GM21619 (cell line): ENCODE results near the gene EIPR1.
"Not testable (repeated sequence)": the region's sequence is repeated elsewhere in the genome, so short reads cannot be mapped to it uniquely, and the experiment has no call there.

Experiments used
- ATAC-seq: cut with Tn5 transposase; IDR thresholded peaks from one replicate; pipeline ENCODE4 v1.9.1; 2021; ENCODE audit not compliant: unreplicated experiment

The EIPR1 gene

DNA sequence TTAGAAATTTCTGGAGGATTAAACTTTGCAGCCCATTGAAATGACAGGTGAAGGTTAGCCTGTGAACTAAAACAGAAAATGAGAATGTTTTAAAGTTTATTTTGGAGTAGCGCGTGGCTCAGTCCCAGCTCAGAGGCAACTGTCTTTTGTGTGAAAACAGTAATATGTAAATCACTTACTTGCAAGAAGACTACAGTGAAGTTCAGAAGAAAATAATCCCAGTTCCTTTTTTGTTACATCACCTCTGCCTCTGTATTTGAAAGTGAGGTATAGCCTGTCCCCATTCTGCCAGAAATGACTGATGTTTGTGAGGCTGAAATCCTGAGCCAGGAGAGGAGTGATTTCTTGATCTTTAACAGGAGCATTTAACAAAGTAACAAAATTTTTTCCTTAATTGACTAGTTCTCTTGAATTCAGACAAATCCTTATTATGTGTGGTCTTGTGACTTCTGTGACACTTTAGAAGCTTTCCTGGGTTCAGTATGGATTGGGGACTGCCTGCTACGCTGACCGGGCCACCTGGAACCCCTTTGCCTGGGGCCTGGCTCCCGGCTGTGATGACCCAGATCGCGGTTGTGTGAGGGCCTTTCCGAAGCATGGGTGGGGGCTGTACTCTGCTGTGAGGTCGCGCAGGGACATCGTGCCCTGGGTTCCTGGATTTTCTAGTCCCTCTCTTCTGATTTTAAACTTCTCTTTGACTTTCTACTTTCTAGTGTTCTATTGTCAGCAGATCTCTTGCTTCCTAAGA is 26.1 kb upstream of the EIPR1 start:
- ATAC-seq, result peak; percentile 100

- ATAC-seq, result no peak
These were observed 22.2 kb upstream of the EIPR1 start for GRCh38 chr2:3399829-3400228.

DNA sequence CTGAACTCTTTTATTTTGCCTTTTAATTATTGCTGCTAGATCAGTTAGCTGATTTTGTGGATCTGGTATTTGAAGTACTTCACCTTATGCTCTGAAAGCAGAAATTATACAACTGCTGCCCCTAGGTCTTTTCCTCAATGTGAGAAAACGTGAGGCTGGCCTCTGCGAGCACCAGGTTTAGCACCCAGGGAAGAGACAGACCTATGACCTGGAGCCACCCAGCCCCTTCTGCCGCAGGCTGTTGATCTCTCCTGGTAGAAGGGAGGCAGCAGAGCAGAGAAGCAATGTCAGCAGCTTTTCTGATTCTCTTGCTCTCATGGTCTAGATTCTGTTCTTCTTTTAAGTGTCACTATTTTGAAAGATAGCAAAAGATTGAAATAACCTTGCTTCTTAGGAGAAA is 21.8 kb upstream of the EIPR1 start:
- ATAC-seq, result no peak

GRCh38 chr2:3398857-3399256 is 21.2 kb upstream of the EIPR1 start:
- no peak for ATAC-seq

- ATAC-seq, result peak; percentile 75
These were observed 19.4 kb upstream of the EIPR1 start for GRCh38 chr2:3396920-3397559.

- no peak for ATAC-seq
These were observed 14.6 kb upstream of the EIPR1 start for GRCh38 chr2:3392216-3392615.

DNA sequence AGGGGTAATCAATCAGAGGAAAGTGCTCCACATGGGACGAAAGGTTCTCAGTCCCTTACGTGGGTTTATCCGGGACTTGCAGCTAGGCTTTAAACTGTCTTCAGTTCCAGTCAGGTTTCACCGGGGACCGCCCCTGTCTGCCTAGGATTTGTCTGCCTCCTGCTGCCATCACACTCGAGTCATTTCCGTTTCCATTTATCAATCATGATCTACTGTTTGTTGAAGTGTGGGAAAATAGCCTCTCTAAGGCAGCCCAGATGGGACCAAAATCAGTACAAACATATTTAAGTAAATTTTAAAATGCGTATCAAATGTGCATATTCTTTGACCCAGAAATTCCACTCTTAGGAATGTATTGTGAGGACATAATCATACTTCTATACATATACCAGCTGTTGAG is 12.4 kb upstream of the EIPR1 start:
- ATAC-seq, result no peak

DNA sequence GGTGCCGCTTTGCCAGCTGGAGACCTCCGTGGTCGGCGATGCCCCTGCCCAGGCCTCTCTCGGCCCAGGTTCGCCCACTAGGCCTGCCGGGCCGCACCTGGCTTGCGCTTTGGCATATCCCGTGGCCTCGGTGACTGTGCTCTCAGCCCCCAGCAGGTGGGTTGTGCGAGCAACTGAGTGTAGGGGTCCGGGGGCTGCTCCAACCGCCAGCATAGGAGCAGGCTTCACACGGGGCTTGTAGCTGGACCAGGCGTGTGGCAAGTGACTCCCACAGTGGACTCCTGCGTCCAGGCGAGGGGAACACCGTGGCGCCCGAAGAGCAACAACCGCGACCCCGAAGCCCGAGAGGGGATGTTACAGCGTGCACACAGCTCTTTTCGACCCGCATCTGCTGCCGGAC is 11.6 kb upstream of the EIPR1 start:
- ATAC-seq, result no peak

DNA sequence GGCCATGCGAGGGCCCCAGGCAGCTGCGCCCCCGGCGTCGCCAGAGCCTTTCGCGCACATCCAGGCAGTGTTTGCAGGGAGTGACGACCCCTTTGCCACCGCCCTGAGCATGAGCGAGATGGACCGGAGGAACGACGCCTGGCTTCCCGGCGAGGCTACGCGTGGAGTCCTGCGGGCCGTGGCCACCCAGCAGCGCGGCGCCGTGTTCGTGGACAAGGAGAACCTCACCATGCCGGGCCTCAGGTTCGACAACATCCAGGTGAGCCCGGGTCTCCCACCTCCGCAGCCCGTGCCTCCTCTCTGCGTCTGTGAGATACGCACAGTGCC is 10.8 kb upstream of the EIPR1 start:
- no peak for ATAC-seq

DNA sequence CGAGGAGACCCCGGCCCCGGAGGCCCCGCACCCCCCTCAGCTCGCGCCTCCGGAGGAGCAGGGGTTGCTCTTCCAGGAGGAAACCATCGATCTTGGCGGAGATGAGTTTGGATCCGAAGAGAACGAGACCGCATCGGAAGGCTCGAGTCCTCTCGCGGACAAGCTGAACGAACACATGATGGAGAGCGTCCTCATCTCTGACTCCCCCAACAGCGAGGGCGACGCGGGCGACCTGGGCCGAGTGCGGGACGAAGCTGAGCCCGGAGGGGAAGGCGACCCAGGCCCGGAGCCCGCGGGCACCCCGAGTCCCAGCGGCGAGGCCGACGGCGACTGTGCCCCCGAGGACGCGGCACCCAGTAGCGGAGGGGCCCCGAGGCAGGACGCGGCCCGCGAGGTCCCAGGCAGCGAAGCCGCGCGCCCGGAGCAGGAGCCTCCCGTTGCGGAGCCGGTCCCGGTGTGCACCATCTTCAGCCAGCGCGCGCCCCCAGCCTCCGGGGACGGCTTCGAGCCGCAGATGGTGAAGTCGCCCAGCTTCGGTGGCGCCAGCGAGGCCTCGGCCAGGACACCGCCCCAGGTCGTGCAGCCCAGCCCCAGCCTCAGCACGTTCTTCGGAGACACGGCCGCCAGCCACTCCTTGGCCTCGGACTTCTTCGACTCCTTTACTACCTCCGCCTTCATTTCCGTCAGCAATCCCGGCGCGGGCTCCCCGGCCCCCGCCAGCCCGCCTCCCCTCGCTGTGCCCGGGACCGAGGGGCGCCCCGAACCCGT is 10.2 kb upstream of the EIPR1 start:
- no peak for ATAC-seq

GRCh38 chr2:3387011-3387410 is 9.4 kb upstream of the EIPR1 start:
- ATAC-seq, result no peak

DNA sequence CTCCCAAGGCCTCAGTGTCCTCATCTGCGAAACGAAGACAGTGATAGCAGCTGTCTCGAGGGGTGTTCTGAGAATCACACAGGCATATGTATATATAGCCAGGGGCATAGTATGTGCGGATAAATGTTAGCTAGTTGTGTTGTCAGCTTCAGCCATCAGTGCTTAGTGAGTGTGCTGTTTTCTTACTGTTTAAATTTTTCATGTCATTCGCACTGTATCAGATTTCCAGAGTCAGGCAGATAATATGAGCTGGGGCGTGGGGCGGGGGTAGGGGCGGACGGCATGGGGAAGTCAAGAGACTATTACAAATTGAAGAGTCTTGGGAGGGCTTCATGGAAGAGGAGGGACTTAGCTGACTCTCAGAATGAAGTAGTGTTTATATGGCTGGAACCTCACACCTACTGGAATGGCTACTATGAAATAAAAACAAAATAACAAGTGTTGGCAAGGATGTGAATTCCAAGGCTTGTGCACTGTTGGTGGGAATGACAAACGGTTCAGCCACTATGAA is 8.9 kb upstream of the EIPR1 start:
- ATAC-seq, result no peak

GRCh38 chr2:3379647-3380534 is 2.3 kb upstream of the EIPR1 start, which contains the start of gene TRAPPC12:
TRAPPC12 (plus strand) TSS chr2:3379694; CDS start chr2:3387624, 7,930 bp downstream.
- ATAC-seq, result peak; percentile 70

DNA sequence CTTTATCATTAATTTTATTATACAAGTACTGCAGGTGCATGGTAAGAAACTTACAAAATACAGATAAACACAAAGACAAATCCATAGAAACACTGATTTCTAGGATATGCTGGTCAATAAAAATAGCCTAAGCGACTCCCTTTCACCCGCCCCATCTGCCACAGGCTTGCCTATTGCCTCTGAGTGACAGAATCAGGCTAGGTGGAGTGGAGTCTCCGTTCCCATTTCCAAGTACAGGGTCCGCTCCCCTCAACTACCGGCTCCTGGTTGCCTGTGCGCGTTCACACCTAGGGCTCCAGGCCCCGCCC is 1.7 kb upstream of the EIPR1 start:
- ATAC-seq, result no peak

DNA sequence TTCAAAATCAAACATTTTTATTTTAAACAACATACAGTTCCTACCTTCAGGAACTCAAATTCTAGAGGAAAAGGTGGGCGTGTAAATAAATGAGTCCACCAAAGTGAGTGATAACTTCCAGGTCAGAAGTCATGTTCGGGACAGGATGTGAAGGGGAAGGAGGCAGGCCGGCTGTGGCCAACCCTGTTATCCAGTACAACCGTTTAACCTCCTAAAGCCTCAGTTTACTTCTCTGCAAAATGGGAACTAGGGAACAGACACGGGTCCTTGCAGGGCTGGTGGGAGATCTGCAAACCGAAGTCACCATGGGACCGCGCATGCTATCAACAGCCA is 373 bp downstream of the EIPR1 start:
- peak; percentile 20 for ATAC-seq

- no peak for ATAC-seq
These were observed 797 bp downstream of the EIPR1 start for GRCh38 chr2:3376821-3377220.

DNA sequence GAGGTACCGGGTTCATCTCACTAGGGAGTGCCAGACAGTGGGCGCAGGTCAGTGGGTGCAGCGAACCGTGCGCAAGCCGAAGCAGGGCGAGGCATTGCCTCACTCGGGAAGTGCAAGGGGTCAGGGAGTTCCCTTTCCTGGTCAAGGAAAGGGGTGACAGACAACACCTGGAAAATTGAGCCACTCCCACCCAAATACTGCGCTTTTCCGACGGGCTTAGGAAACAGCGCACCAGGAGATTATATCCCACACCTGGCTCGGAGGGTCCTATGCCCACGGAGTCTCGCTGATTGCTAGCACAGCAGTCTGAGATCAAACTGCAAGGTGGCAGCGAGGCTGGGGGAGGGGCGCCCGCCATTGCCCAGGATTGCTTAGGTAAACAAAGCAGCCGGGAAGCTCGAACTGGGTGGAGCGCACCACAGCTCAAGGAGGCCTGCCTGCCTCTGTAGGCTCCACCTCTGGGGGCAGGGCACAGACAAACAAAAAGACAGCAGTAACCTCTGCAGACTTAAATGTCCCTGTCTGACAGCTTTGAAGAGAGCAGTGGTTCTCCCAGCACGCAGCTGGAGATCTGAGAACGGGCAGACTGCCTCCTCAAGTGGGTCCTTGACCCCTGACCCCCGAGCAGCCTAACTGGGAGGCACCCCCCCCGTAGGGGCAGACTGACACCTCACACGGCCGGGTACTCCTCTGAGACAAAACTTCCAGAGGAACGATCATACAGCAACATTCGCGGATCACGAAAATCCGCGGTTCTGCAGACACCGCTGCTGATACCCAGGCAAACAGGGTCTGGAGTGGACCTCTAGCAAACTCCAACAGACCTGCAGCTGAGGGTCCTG is 8.1 kb downstream of the EIPR1 start:
- ATAC-seq, result not testable (repeated sequence)

- ATAC-seq, result no peak
These were observed 9.3 kb downstream of the EIPR1 start for GRCh38 chr2:3368261-3368722.

- ATAC-seq, result no peak
These were observed 12.4 kb downstream of the EIPR1 start for GRCh38 chr2:3365219-3365618.
